D721Med (cell line): ENCODE results near the gene HSF2.
A peak's percentile ranks its signal among the peaks of the same experiment; 100 is the strongest.

Source experiments
- DNase-seq: peaks from one replicate; pipeline ENCODE4 v3.0.0; 2011; ENCODE audit warnings: low spot score; ENCODE audit not compliant: insufficient read length
- FAIRE-seq: peaks from 2 replicates; lab custom pipeline; 2011; peaks lifted over from hg19 to GRCh38; lab: Jason Lieb, UNC
- TF ChIP-seq, protein P1 (sequence below): IDR thresholded peaks from 2 replicates; pipeline ENCODE4 v1.5.1; 2012; ENCODE audit warnings: mild to moderate bottlenecking, control low read depth; ENCODE audit not compliant: insufficient read depth; ENCODE audit errors: missing control alignments

The HSF2 gene

GRCh38 chr6:122472022-122472340 is 72.5 kb downstream of the HSF2 start:
- DNase-seq (no peak), FAIRE-seq (no peak)

DNA sequence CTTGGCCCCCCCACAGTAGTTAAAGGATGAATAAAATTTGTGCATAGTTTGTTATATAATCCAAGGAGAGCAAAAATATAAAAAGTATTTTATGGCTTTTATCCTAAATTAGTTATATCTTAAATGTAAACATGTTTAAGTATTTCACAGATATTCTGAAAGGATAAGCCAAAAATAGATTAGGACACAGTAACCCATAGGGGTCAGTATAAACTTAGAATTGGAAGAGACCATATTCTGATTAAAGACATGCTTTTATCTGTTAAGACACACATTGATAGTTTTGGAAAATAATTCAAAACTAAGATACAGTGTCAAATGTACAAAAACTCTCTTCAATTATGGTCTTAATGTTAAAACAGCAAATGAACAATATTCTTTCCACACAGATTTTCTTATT is 76.7 kb downstream of the HSF2 start:
- DNase-seq (no peak), FAIRE-seq (peak; percentile 68)
- TF ChIP-seq, protein P1, sequence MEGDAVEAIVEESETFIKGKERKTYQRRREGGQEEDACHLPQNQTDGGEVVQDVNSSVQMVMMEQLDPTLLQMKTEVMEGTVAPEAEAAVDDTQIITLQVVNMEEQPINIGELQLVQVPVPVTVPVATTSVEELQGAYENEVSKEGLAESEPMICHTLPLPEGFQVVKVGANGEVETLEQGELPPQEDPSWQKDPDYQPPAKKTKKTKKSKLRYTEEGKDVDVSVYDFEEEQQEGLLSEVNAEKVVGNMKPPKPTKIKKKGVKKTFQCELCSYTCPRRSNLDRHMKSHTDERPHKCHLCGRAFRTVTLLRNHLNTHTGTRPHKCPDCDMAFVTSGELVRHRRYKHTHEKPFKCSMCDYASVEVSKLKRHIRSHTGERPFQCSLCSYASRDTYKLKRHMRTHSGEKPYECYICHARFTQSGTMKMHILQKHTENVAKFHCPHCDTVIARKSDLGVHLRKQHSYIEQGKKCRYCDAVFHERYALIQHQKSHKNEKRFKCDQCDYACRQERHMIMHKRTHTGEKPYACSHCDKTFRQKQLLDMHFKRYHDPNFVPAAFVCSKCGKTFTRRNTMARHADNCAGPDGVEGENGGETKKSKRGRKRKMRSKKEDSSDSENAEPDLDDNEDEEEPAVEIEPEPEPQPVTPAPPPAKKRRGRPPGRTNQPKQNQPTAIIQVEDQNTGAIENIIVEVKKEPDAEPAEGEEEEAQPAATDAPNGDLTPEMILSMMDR = peak; percentile 57

More at GRCh38 chr6:122472022-122472340, 72.5 kb downstream of the HSF2 start:
- TF ChIP-seq, protein P1 = no peak

GRCh38 chr6:122482750-122483080 is 83.3 kb downstream of the HSF2 start:
- DNase-seq = no peak
- no peak for FAIRE-seq
- TF ChIP-seq, protein P1 = no peak
